Astrocyte of the spinal cord (primary cell): Measurements from ENCODE around the gene OTUD7B.
"Not testable (repeated sequence)": the region's sequence is repeated elsewhere in the genome, so short reads cannot be mapped to it uniquely, and the experiment has no call there.

Experiments
- DNase-seq: peaks from one replicate; pipeline ENCODE4 v3.0.0; 2011; ENCODE audit warnings: low read depth, low spot score
- H3K4me3 ChIP-seq: 2 replicates; pipeline ENCODE4 v1.5.1; 2011; ENCODE audit warnings: low read depth, mild to moderate bottlenecking, low read length, moderate library complexity
- in situ Hi-C: cut with HindIII; loops from 2 replicates; pipeline ENCODE4 v1.10.0; 2017; ENCODE audit warnings: low sequenced_read_pairs
- TF ChIP-seq, protein P1 (sequence below): IDR thresholded peaks from 2 replicates; pipeline ENCODE4 v1.5.1; 2012; ENCODE audit warnings: low read depth, mild to moderate bottlenecking, low read length, inconsistent platforms

The OTUD7B gene

DNA sequence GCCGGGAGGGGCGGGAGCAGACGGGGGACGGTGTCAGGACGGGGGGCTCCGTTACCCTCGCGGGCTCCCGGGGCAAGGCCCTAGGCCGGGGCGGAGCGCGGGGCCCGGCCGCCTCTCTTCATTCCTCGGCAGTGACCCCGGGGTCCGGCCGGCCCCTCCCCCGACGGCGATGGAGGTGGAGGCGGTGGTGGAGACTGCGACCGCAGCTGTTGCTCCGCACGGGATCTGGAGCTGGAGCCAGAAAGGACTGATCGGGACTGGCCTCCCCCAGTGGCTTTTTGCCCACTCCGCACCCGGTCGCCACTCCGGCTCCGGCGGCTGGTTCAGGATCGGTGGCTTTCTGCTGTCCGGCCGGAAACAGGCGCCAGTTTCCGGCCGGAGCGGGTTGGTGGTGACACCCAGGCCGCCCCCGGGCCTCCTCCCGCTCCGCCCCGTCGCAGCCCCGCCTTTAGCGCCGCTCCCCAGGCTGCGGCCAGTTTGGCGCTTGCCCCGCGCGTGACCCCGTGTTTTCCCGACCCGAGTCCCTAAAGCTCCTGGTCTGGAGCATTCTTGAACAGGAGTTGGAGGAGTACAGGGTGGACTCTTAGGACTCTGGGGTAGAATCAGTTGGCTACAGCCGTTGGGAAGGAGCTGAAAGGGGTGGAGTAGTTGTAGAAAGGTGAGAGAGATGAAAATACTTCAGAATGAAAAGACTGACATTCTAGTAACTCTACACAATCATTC, at the start of gene OTUD7B:
OTUD7B (minus strand) TSS at position 334 of the 723 bp plus-strand sequence. CDS start 33,216 bp downstream, outside the sequence.
- peak; percentile 91 for DNase-seq
- peak within 1 kb of the TSS; percentile 88 for H3K4me3 ChIP-seq
- in situ Hi-C loops, result no loop called here
- TF ChIP-seq, protein P1, sequence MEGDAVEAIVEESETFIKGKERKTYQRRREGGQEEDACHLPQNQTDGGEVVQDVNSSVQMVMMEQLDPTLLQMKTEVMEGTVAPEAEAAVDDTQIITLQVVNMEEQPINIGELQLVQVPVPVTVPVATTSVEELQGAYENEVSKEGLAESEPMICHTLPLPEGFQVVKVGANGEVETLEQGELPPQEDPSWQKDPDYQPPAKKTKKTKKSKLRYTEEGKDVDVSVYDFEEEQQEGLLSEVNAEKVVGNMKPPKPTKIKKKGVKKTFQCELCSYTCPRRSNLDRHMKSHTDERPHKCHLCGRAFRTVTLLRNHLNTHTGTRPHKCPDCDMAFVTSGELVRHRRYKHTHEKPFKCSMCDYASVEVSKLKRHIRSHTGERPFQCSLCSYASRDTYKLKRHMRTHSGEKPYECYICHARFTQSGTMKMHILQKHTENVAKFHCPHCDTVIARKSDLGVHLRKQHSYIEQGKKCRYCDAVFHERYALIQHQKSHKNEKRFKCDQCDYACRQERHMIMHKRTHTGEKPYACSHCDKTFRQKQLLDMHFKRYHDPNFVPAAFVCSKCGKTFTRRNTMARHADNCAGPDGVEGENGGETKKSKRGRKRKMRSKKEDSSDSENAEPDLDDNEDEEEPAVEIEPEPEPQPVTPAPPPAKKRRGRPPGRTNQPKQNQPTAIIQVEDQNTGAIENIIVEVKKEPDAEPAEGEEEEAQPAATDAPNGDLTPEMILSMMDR, result no peak

DNA sequence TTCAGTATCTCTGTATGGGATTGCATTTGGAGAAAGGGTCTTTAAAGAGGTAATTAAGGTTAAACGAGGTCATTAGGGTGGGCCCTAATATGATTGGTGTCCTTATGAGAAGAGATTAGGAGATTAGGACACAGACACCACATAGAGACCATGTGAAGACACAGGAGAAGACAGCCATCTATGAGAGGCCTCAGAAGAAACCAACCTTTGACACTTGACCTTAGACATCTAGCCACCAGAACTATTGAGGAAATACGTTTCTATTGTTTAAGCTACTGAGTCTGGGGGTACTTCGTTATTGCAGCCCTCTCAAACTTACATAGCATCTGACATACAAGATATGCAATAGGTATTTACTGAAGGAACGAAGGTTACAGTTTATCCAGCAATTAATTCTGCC, 49.7 kb upstream of the OTUD7B start:
- TF ChIP-seq, protein P1, result no peak
- DNase-seq, result no peak
- H3K4me3 ChIP-seq, result no peak overlapping the region
- in situ Hi-C loops, result no loop called here

DNA sequence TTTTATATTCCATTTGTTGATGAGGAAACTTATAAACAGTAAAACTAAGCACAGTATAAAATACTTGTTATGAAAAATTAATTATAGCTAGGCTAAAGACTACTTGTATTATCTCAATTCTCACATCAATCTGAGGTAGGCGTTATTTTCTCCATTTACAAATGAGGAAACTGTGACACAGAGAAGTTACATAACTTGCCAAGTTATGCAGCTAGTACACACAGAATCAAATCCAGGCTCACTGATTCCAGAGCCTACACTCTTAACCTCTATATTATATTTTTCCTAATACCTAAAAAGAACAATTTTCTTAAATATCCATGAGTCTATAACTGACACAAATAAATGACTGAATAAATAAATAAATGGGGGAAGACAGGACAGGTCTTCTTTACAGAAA, 45.9 kb upstream of the OTUD7B start:
- no peak overlapping the region for H3K4me3 ChIP-seq
- TF ChIP-seq, protein P1, result no peak
- DNase-seq, result no peak
- in situ Hi-C loops, result no loop called here

DNA sequence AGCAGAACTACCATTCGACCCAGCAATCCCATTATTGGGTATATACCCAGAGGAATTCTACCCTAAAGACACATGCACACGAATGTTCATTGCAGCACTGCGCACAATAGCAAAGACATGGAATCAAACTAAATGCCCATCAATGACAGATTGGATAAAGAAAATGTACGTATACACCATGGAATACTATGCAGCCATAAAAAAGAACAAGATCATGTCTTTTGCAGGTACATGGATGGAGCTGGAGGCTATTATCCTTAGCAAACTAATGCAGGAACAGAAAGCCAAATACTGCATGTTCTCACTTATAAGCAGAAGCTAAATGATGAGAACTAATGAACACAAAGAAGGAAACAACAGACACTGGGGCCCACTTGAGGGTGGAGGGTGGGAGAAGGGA, 45.0 kb upstream of the OTUD7B start:
- DNase-seq, in situ Hi-C loops: not testable (repeated sequence)

DNA sequence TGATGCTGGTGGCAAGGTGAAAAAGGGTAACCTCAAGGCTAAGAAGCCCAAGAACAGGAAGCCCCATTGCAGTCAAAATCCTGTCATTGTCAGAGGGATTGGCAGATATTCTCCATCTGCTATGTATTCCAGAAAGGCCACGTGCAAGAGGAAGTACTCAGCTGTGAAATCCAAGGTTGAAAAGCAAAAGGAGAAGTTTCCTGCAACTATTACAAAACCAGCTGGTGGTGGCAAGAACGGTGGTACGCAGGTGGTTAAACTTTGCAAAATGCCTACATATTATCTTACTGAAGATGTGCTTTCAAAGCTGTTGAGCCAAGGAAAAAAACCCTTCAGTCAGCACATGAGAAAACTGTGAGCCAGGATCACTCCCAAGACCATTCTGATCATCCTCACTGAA, 43.4 kb upstream of the OTUD7B start:
- TF ChIP-seq, protein P1, result no peak
- H3K4me3 ChIP-seq, result no peak overlapping the region
- no peak for DNase-seq
- in situ Hi-C loops, result no loop called here

More for the DNA sequence above, 45.0 kb upstream of the OTUD7B start:
- H3K4me3 ChIP-seq, result not testable (repeated sequence)

DNA sequence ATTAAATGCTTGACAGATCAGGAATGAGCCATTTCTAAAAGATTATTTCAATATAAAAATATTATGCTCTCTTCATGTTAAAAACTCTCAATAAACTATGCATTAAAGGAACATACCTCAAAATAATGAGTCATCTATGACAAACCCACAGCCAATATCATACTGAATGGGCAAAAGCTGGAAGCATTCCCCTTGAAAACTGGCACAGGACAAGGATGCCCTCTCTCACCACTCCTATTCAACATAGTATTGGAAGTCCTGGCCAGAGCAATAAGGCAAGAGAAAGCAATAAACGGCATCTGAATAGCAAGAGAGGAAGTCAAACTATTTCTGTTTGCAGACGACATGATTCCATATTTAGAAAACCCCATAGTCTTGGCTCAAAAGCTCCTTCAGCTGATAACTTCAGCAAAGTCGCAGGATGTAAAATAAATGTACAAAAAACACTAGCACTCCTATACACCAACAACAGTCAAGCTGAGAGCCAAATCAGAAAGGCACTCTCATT, 41.4 kb upstream of the OTUD7B start:
- DNase-seq, H3K4me3 ChIP-seq, in situ Hi-C loops: not testable (repeated sequence)

DNA sequence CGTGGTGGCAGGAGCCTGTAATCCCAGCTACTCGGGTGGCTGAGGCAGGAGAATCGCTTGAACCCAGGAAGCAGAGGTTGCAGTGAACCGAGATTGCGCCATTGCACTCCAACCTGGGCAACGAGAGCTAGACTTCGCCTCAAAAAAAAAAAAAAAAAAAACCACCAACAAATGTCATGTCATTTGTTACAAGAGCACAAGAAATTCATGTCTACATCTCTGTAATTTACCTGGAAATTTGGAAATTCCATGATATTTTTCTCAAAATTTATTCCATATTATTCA, 40.5 kb upstream of the OTUD7B start:
- in situ Hi-C loops, result no loop called here
- DNase-seq, result no peak
- H3K4me3 ChIP-seq, result no peak overlapping the region
- TF ChIP-seq, protein P1, result no peak
